Measurements from ENCODE around the gene SAXO1. TPM values are rescaled to one million over a fixed set of nuclear protein-coding genes. Genes with fewer than 3 reads are reported as not detected.

Gene SAXO1
- total and polyA plus RNA-seq, 4 experiments from 2014 or later = 0.09 to 1.0 (median 0.32) TPM

DNA sequence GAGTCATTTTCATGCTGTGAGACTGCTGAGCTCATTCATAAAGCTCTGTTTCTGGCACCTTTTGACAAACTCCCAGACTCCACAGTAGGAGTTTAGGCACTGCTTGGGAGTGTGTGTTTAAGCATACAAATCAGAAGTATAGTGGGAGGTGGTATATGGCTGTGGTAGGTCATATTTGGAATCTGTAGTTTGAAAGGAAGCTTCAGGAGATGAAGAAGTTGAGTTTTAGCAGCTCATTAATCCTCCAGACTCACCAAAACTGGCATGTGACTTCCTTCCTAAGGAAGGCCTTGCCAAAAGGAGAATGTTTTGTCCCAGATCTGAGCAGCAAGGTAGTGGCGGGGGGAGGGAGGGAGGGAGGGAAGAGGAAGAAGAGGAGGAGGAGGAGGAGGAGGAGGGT is 52.8 kb downstream of the SAXO1 start:
- no peaks in the 10 kb centered on the region for H3K4me1 ChIP-seq (ENCODE audit: insufficient read depth, low read length)
- H3K4me3 Mint-ChIP-seq = no peak overlapping the region
- H3K27me3 ChIP-seq (ENCODE audit: insufficient read depth, low read length) = no peaks in the 10 kb centered on the region
- no peaks in the 10 kb centered on the region for H3K36me3 ChIP-seq (ENCODE audit: insufficient read depth, low read length)
- DNase-seq = no peak
- CTCF ChIA-PET (ENCODE audit: partially characterized antibody) = no interaction called here
- intact Hi-C loops (cut with micrococcal nuclease) = no loop called here
- H3K36me3 Mint-ChIP-seq = no peaks in the 10 kb centered on the region
- POLR2A ChIA-PET (ENCODE audit: partially characterized antibody) = no interaction called here
- H3K9me3 Mint-ChIP-seq = no peaks in the 10 kb centered on the region
- no peak overlapping the region for H3K27ac ChIP-seq (ENCODE audit: low read depth, low read length)
- H3K27ac Mint-ChIP-seq = no peak overlapping the region
- no peaks in the 10 kb centered on the region for H3K9me3 ChIP-seq (ENCODE audit: control insufficient read depth in 1 of 2, low read length in 2 of 2)
- peaks cover 0 to 6% (median 4%) of the 10 kb centered on the region in 4 donors for H3K4me1 Mint-ChIP-seq
- peaks cover 2 to 4% of the 10 kb centered on the region in 2 donors for H3K27me3 Mint-ChIP-seq
- H3K4me3 ChIP-seq (ENCODE audit: low read length in 2 of 2) = no peak overlapping the region

DNA sequence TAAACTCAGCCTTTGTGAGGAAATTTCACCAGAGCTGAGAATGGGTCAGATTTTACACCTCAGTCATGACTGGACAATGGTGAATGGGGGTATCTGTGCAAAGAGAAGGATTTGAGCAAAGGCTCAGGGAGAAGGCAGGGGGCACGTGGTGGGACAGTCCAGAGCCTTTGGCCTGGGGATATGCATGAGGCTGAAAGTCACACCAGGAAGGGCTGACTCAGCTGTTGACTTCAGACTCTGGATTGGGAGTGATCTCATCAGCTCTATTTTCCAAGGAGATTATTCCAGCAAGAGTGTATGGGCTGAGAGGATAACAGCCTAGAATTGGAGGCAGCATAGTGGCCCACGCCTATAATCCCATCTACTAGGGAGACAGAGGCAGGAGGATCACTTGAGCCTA is 53.6 kb downstream of the SAXO1 start:
- ChIA-PET POLR2A (ENCODE audit: partially characterized antibody) (no interaction called here), CTCF (ENCODE audit: partially characterized antibody) (no interaction called here)
- no peak for DNase-seq
- Histone ChIP-seq H3K36me3 (ENCODE audit: insufficient read depth, low read length) (no peaks in the 10 kb centered on the region), H3K9me3 (ENCODE audit: control insufficient read depth in 1 of 2, low read length in 2 of 2) (no peaks in the 10 kb centered on the region), H3K27ac (ENCODE audit: low read depth, low read length) (no peak overlapping the region), H3K27me3 (ENCODE audit: insufficient read depth, low read length) (no peaks in the 10 kb centered on the region), H3K4me1 (ENCODE audit: insufficient read depth, low read length) (no peaks in the 10 kb centered on the region), H3K4me3 (ENCODE audit: low read length in 2 of 2) (no peak overlapping the region)
- H3K4me1 Mint-ChIP-seq = peaks cover 0 to 6% (median 4%) of the 10 kb centered on the region in 4 donors
- no peaks in the 10 kb centered on the region for H3K9me3 Mint-ChIP-seq
- H3K4me3 Mint-ChIP-seq = no peak overlapping the region
- intact Hi-C loops (cut with micrococcal nuclease) = no loop called here
- no peaks in the 10 kb centered on the region for H3K36me3 Mint-ChIP-seq
- H3K27me3 Mint-ChIP-seq = peaks cover 2 to 8% of the 10 kb centered on the region in 2 donors
- peak overlapping the region in 1 of 7 donors; percentile 16 for H3K27ac Mint-ChIP-seq

DNA sequence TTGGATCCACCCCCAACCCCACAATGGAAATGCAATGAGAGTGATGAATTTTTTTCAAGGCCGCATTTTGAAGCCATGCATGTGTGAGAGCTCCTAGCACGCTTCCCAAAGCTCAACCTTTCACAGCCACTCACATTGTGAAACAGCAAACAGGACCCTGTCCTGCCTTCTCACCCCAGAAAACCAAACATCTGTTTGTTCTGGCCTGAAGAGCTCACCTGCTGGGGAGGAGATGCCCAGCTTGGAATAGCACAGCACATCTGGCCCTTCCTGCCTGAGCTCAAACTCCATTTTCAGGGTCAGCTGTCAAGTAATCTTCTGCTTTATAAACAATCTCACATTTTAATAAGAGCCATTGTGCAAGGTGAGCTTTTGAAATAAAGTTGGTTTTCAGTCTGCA is 54.8 kb downstream of the SAXO1 start:
- H3K9me3 ChIP-seq (ENCODE audit: control insufficient read depth in 1 of 2, low read length in 2 of 2) = no peaks in the 10 kb centered on the region
- Mint-ChIP-seq H3K27ac (no peak overlapping the region), H3K4me3 (no peak overlapping the region), H3K9me3 (peaks cover 0 to 4% (median 0%) of the 10 kb centered on the region in 8 donors), H3K27me3 (peaks cover 2 to 8% of the 10 kb centered on the region in 2 donors), H3K4me1 (peaks cover 0 to 6% (median 4%) of the 10 kb centered on the region in 4 donors), H3K36me3 (no peaks in the 10 kb centered on the region)
- no peak overlapping the region for H3K27ac ChIP-seq (ENCODE audit: low read depth, low read length)
- no peak for DNase-seq
- H3K27me3 ChIP-seq (ENCODE audit: insufficient read depth, low read length) = no peaks in the 10 kb centered on the region
- CTCF ChIA-PET (ENCODE audit: partially characterized antibody) = no interaction called here
- H3K4me1 ChIP-seq (ENCODE audit: insufficient read depth, low read length) = no peaks in the 10 kb centered on the region
- POLR2A ChIA-PET (ENCODE audit: partially characterized antibody) = no interaction called here
- no peaks in the 10 kb centered on the region for H3K36me3 ChIP-seq (ENCODE audit: insufficient read depth, low read length)
- no peak overlapping the region for H3K4me3 ChIP-seq (ENCODE audit: low read length in 2 of 2)
- intact Hi-C loops (cut with micrococcal nuclease) = no loop called here

DNA sequence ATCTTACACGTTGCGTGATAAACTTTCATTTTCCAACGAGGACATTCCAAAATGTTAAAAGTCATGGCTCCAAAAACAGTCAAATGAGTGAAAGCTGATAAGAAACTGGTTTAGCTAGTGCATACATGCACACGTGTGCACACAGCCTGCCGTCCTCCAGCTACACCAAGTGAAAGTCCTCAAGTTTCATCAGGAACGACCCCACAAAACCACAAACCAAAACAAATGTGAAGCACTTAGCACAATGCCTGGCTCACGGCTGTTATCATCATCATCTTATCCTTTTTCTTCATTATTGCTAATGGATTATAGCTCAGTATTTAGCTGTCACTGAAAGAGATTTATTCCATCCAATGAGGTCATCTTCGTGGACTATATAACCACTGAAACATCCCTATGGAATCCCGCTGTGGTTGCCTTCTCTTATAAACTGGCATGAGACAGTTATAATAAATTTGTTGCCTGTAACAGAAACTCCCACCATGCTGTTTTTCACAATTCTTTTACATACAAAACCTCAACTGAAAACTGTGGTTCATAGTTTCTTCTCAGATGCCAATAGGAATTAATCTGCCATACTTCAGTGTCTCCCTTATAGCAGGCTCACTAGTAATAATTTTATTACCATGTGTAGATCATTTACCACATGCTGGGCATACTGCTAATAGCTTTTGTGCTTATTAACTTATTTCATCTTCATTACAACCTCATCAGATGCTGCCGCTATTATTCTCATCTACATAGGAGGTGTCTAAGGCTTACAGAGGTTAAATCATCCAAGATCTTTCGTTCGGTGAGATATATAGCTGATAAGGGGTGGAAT is 56.1 kb downstream of the SAXO1 start:
- intact Hi-C loops (cut with micrococcal nuclease) = no loop called here
- no peak overlapping the region for H3K27ac ChIP-seq (ENCODE audit: low read depth, low read length)
- H3K9me3 ChIP-seq (ENCODE audit: control insufficient read depth in 1 of 2, low read length in 2 of 2) = no peaks in the 10 kb centered on the region
- Mint-ChIP-seq H3K9me3 (peaks cover 0 to 4% (median 0%) of the 10 kb centered on the region in 8 donors), H3K27ac (no peak overlapping the region), H3K36me3 (no peaks in the 10 kb centered on the region), H3K4me3 (peak overlapping the region in 2 of 8 donors; percentile 15 to 29), H3K27me3 (peaks cover 5 to 7% of the 10 kb centered on the region in 2 donors), H3K4me1 (peaks cover 0 to 6% (median 4%) of the 10 kb centered on the region in 4 donors)
- H3K27me3 ChIP-seq (ENCODE audit: insufficient read depth, low read length) = no peaks in the 10 kb centered on the region
- ChIA-PET POLR2A (ENCODE audit: partially characterized antibody) (no interaction called here), CTCF (ENCODE audit: partially characterized antibody) (no interaction called here)
- no peaks in the 10 kb centered on the region for H3K4me1 ChIP-seq (ENCODE audit: insufficient read depth, low read length)
- H3K4me3 ChIP-seq (ENCODE audit: low read length in 2 of 2) = no peak overlapping the region
- no peak for DNase-seq
- no peaks in the 10 kb centered on the region for H3K36me3 ChIP-seq (ENCODE audit: insufficient read depth, low read length)

DNA sequence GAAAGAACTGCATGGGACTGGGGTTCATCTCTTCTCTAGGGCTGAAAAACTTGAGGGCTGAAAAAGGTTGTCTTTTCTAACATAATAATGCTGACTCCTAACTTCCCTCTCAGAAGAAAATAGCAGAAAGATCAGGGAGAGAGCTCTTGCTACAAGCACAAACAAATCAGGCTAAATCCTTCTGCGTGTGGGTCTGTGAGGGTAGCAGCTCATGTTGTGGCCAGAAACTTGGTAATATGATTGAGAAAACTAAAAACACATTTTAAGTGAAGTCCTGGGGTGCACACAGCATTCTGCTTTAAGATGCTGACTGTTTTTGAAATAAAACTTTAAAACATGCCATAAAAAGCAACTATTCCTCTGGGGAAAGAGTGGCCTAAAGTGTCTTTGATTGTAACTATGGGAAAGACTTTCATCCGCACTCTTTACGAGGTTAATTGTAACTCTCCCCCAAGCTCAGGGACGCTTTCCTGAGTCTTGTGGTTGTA is 56.7 kb downstream of the SAXO1 start:
- ChIA-PET CTCF (ENCODE audit: partially characterized antibody) (no interaction called here), POLR2A (ENCODE audit: partially characterized antibody) (no interaction called here)
- intact Hi-C loops (cut with micrococcal nuclease) = no loop called here
- Mint-ChIP-seq H3K9me3 (peaks cover 0 to 4% (median 0%) of the 10 kb centered on the region in 8 donors), H3K4me3 (peak overlapping the region in 1 of 8 donors; percentile 15), H3K27me3 (peaks cover 6 to 12% of the 10 kb centered on the region in 2 donors), H3K4me1 (peaks cover 0 to 6% (median 4%) of the 10 kb centered on the region in 4 donors), H3K27ac (no peak overlapping the region), H3K36me3 (no peaks in the 10 kb centered on the region)
- no peak for DNase-seq
- Histone ChIP-seq H3K4me3 (ENCODE audit: low read length in 2 of 2) (no peak overlapping the region), H3K27ac (ENCODE audit: low read depth, low read length) (no peak overlapping the region), H3K4me1 (ENCODE audit: insufficient read depth, low read length) (no peaks in the 10 kb centered on the region), H3K36me3 (ENCODE audit: insufficient read depth, low read length) (no peaks in the 10 kb centered on the region), H3K27me3 (ENCODE audit: insufficient read depth, low read length) (no peaks in the 10 kb centered on the region), H3K9me3 (ENCODE audit: control insufficient read depth in 1 of 2, low read length in 2 of 2) (no peaks in the 10 kb centered on the region)

DNA sequence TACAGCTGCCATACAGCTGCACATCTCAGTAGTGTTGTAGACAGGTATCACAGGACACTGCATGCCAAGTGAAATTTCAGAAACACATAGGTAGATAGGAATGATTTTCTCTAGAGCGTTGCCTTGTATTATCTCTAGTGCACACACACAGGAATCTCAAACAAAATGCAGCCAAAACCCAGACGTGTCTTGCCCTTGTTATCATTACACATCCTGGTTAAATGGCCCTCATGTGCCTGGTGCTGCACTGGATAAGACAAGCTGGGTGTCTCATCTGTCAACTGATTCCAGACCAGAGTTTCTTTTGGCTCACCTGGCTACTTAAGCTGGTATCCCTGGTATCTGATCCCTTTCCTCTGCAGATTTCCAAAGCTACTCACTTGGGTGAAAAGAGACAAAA is 59.7 kb downstream of the SAXO1 start:
- Histone ChIP-seq H3K27ac (ENCODE audit: low read depth, low read length) (no peak overlapping the region), H3K36me3 (ENCODE audit: insufficient read depth, low read length) (no peaks in the 10 kb centered on the region), H3K27me3 (ENCODE audit: insufficient read depth, low read length) (no peaks in the 10 kb centered on the region), H3K4me1 (ENCODE audit: insufficient read depth, low read length) (no peaks in the 10 kb centered on the region), H3K9me3 (ENCODE audit: control insufficient read depth in 1 of 2, low read length in 2 of 2) (no peaks in the 10 kb centered on the region), H3K4me3 (ENCODE audit: low read length in 2 of 2) (no peak overlapping the region)
- Mint-ChIP-seq H3K27ac (no peak overlapping the region), H3K4me1 (peaks cover 0 to 6% (median 4%) of the 10 kb centered on the region in 4 donors), H3K9me3 (peaks cover 0 to 5% (median 3%) of the 10 kb centered on the region in 8 donors), H3K36me3 (no peaks in the 10 kb centered on the region), H3K4me3 (no peak overlapping the region), H3K27me3 (peaks cover 9 to 23% of the 10 kb centered on the region in 2 donors)
- POLR2A ChIA-PET (ENCODE audit: partially characterized antibody) = no interaction called here
- intact Hi-C loops (cut with micrococcal nuclease) = no loop called here
- DNase-seq = no peak
- CTCF ChIA-PET (ENCODE audit: partially characterized antibody) = no interaction called here

DNA sequence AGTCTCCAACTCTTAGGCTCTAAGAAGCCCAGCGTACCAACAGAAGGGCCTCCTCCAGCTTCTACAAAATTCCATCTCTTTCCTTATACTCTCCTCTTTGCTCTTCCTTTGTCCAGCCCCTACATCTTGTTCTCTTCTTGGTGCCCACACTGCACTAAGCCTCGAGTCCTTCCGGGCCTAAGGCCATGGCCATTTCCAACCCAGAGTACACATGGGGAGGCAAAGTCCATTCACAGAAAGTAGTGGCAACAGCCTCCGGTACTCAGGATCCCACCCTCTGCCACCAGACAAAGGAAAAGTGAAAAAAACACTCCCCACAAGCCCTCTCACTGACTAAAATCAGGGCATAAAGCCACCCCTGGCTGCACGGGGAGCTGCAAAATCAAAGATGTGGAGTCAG is 60.3 kb downstream of the SAXO1 start:
- Mint-ChIP-seq H3K27ac (no peak overlapping the region), H3K36me3 (no peaks in the 10 kb centered on the region), H3K4me1 (peaks cover 0 to 6% (median 4%) of the 10 kb centered on the region in 4 donors), H3K9me3 (peaks cover 0 to 9% (median 7%) of the 10 kb centered on the region in 8 donors), H3K4me3 (no peak overlapping the region), H3K27me3 (peaks cover 9 to 24% of the 10 kb centered on the region in 2 donors)
- Histone ChIP-seq H3K36me3 (ENCODE audit: insufficient read depth, low read length) (no peaks in the 10 kb centered on the region), H3K4me1 (ENCODE audit: insufficient read depth, low read length) (no peaks in the 10 kb centered on the region), H3K9me3 (ENCODE audit: control insufficient read depth in 1 of 2, low read length in 2 of 2) (no peaks in the 10 kb centered on the region), H3K27ac (ENCODE audit: low read depth, low read length) (no peak overlapping the region), H3K4me3 (ENCODE audit: low read length in 2 of 2) (no peak overlapping the region), H3K27me3 (ENCODE audit: insufficient read depth, low read length) (no peaks in the 10 kb centered on the region)
- ChIA-PET POLR2A (ENCODE audit: partially characterized antibody) (no interaction called here), CTCF (ENCODE audit: partially characterized antibody) (no interaction called here)
- no peak for DNase-seq
- intact Hi-C loops (cut with micrococcal nuclease) = no loop called here
